ENCODE data around the gene MDFIC. TPM values are rescaled to one million over a fixed set of nuclear protein-coding genes. Genes with fewer than 3 reads are reported as not detected.

MDFIC gene
- total RNA-seq, result 7.5 and 20.5 TPM in 2 replicates

DNA sequence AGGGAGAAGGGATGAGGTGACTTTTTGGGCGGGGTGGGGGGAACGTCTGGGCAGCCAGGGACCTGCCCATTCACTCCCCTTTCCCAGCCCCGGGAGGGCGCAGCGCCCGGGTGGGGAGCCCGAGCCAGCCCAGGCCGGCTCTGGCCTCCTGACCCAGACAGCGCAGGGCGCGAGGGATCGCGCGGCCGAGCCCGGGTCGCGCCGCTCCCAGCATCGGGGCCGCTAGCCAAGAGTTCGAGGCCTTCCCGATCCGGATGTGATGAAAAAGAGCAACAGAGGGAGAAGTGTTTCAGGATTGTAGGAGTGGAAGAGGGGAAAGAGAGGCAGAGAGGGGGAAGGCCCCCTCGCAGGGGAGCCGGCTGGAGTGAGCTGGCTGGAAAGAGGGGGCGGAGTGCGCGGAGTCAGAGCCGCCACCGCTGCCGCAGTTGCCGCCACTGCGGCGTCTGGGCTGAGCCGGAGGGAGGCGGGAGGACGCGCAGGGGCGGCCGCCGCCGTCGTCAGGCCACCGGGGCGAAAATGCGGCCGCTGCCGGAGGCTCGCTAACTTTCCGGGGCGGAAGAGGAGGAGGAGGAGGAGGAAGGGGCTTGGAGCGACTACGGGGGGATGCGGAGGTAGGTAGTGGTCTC is at the start of gene MDFIC:
TSS of gene MDFIC (plus strand) at position 69 of the 626 bp plus-strand sequence. CDS start 940 bp downstream, outside the sequence.

